ENCODE measurements around the gene TREX2. TPM values are rescaled to one million over a fixed set of nuclear protein-coding genes. Genes with fewer than 3 reads are reported as not detected.

Gene TREX2
- total and polyA plus RNA-seq, 2 of the 8 experiments (the other 6 are each of a cell fraction or from before 2014, with no cell fraction given) = 0.71 to 0.80 TPM

DNA sequence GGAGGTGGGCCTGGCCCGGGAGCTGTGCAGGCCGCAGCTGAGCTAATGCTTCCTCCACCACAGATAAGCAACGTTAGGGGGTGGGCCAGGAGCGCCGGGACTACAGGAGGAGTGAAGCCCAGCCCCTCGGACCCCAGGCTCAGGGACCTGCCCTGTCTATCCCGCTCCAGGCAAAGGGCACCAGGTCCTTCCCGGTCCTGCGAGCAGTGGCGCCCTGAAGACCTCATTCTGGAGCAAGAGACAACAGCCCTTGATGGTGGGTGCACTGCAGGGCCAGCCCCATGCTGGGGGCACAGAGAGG is 730 bp upstream of the TREX2 start:
- no peak overlapping the region for H2BK5ac ChIP-seq (ENCODE audit: low read depth, low read length)
- FAIRE-seq (no peak), DNase-seq (ENCODE audit: low read depth in 1 of 2, low spot score in 2 of 2) (no peak)
- H2BK20ac ChIP-seq (ENCODE audit: low read length) = no peak overlapping the region
- POLR2A ChIA-PET (ENCODE audit: partially characterized antibody) = interaction anchor here (1.2 kb wide), 1 partner anchor 9 kb away, joined by 3 read pairs; no protein-coding TSS in a partner anchor
- no peaks in the 10 kb centered on the region for H3K23me2 ChIP-seq (ENCODE audit: low read depth, low read length)
- H3K56ac ChIP-seq (replicated peaks; ENCODE audit: insufficient read length, low read depth, low read length) = no peak overlapping the region
- H2AFZ ChIP-seq (ENCODE audit: low read length) = no peak overlapping the region
- no peak overlapping the region for H3K14ac ChIP-seq (ENCODE audit: insufficient read length)
- no peak overlapping the region for H4K91ac ChIP-seq (replicated peaks; ENCODE audit: insufficient read length, low read length)
- no peaks in the 10 kb centered on the region for H3K79me2 ChIP-seq (ENCODE audit: control insufficient read depth in 1 of 2, insufficient read depth in 2 of 2, low read length in 2 of 2)
- no peaks in the 10 kb centered on the region for H3K9me3 ChIP-seq (ENCODE audit: insufficient read depth in 2 of 2, low read depth in 1 of 2, low read length in 1 of 2)
- no peak overlapping the region for H3K27ac ChIP-seq (ENCODE audit: low read depth, low read length)
- CTCF ChIA-PET (ENCODE audit: partially characterized antibody) = interaction anchor here (1.5 kb wide), 1 partner anchor 198 kb away, joined by 3 read pairs; no protein-coding TSS in a partner anchor
- H2BK120ac ChIP-seq (replicated peaks; ENCODE audit: low read depth, low read length) = no peak overlapping the region
- H3K27me3 ChIP-seq (replicated peaks in 1 of 4; ENCODE audit: control insufficient read depth in 3 of 4, extremely low read depth in 1 of 4, insufficient read depth in 3 of 4, low read length in 3 of 4) = no peaks in the 10 kb centered on the region
- H2BK12ac ChIP-seq (ENCODE audit: low read depth, low read length) = no peak overlapping the region
- no peak overlapping the region for H3K4me2 ChIP-seq (ENCODE audit: insufficient read depth in 1 of 2, low read depth in 2 of 2, low read length in 2 of 2)
- no peak overlapping the region for H3K18ac ChIP-seq (ENCODE audit: extremely low read depth, low read length)
- H3K9ac ChIP-seq (replicated peaks in 1 of 4; ENCODE audit: extremely low read depth in 1 of 4, low read depth in 3 of 4, low read length in 3 of 4) = no peak overlapping the region
- no peak overlapping the region for H4K5ac ChIP-seq (ENCODE audit: insufficient read length, low read depth, low read length)
- H4K8ac ChIP-seq (ENCODE audit: extremely low read depth, insufficient read depth, low read length) = no peak overlapping the region
- H3K79me1 ChIP-seq (ENCODE audit: low read depth, low read length) = no peaks in the 10 kb centered on the region
- H2BK15ac ChIP-seq (ENCODE audit: low read length) = no peak overlapping the region
- no peak overlapping the region for H2AK5ac ChIP-seq (ENCODE audit: low read depth, low read length)
- H3K23ac ChIP-seq (ENCODE audit: insufficient read length) = no peak overlapping the region
- H3K4me3 ChIP-seq (ENCODE audit: extremely low read depth in 1 of 4, insufficient read depth in 2 of 4, low read depth in 3 of 4, low read length in 4 of 4) = no peak overlapping the region
- H4K20me1 ChIP-seq (replicated peaks in 1 of 2; ENCODE audit: control insufficient read depth in 1 of 2, insufficient read depth in 2 of 2, low read length in 2 of 2) = no peaks in the 10 kb centered on the region
- no peak overlapping the region for H3K4ac ChIP-seq (replicated peaks; ENCODE audit: insufficient read length, low read depth, low read length)
- no peak for TF ChIP-seq RAD21 (IDR thresholded peaks at IDR 0.05 in 1 of 2, conservative IDR thresholded peaks at IDR 0.05 in 1 of 2; ENCODE audit: low read depth in 2 of 2, low read length in 2 of 2)
- TF ChIP-seq BACH1 (IDR thresholded peaks at IDR 0.05; ENCODE audit: low read length) = no peak
- TF ChIP-seq, protein P1, sequence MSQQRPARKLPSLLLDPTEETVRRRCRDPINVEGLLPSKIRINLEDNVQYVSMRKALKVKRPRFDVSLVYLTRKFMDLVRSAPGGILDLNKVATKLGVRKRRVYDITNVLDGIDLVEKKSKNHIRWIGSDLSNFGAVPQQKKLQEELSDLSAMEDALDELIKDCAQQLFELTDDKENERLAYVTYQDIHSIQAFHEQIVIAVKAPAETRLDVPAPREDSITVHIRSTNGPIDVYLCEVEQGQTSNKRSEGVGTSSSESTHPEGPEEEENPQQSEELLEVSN (IDR thresholded peaks at IDR 0.05) = no peak
- no peaks in the 10 kb centered on the region for H3K4me1 ChIP-seq (replicated peaks in 1 of 4; ENCODE audit: control insufficient read depth in 3 of 4, insufficient read depth in 4 of 4, low read length in 3 of 4)
- 87% methylated on average over 7 of the region's 10 CpGs; no CpG with 5 or more reads in 1 of the 2 experiments for WGBS, 2 experiments (ENCODE audit: extremely low coverage in 1 of 2, insufficient coverage in 1 of 2, insufficient read length in 1 of 2, insufficient replicate concordance in 2 of 2, low coverage in 1 of 2, low lambda C conversion rate in 2 of 2, missing lambda C conversion rate in 1 of 2)
- H3K36me3 ChIP-seq (ENCODE audit: control insufficient read depth in 2 of 4, insufficient read depth in 4 of 4, low read length in 3 of 4) = no peaks in the 10 kb centered on the region; a peak in 1 of 8 replicates

All from H1 (cell line).